AG09309 (cell line): ENCODE data around the gene KAZN.

Experiments
- DNase-seq: peaks from one replicate; pipeline ENCODE4 v3.0.0-alpha.2; 2010; ENCODE audit warnings: low read depth
- H3K4me3 ChIP-seq: 2 replicates; pipeline ENCODE4 v1.5.1; 2011; ENCODE audit warnings: mild to moderate bottlenecking, low read depth, low read length, moderate library complexity; ENCODE audit not compliant: control insufficient read depth
- CTCF ChIP-seq: IDR thresholded peaks from 2 replicates; pipeline ENCODE4 v1.5.1; 2011; ENCODE audit warnings: mild to moderate bottlenecking, low read depth, low read length, inconsistent platforms; ENCODE audit not compliant: insufficient read depth, control insufficient read depth; ENCODE audit errors: missing control alignments

KAZN gene

GRCh38 chr1:14794136-14794768 lies 195.8 kb downstream of the KAZN start:
- H3K4me3 ChIP-seq: no peak overlapping the region
- TF ChIP-seq CTCF: no peak
- peak; percentile 64 for DNase-seq

GRCh38 chr1:14794906-14795305 lies 196.4 kb downstream of the KAZN start:
- DNase-seq: no peak
- no peak overlapping the region for H3K4me3 ChIP-seq
- TF ChIP-seq CTCF: no peak

GRCh38 chr1:14795589-14795988 lies 197.1 kb downstream of the KAZN start:
- no peak for TF ChIP-seq CTCF
- H3K4me3 ChIP-seq: no peak overlapping the region
- no peak for DNase-seq

GRCh38 chr1:14800014-14800413 lies 201.5 kb downstream of the KAZN start:
- no peak overlapping the region for H3K4me3 ChIP-seq
- DNase-seq: no peak
- no peak for TF ChIP-seq CTCF

DNA sequence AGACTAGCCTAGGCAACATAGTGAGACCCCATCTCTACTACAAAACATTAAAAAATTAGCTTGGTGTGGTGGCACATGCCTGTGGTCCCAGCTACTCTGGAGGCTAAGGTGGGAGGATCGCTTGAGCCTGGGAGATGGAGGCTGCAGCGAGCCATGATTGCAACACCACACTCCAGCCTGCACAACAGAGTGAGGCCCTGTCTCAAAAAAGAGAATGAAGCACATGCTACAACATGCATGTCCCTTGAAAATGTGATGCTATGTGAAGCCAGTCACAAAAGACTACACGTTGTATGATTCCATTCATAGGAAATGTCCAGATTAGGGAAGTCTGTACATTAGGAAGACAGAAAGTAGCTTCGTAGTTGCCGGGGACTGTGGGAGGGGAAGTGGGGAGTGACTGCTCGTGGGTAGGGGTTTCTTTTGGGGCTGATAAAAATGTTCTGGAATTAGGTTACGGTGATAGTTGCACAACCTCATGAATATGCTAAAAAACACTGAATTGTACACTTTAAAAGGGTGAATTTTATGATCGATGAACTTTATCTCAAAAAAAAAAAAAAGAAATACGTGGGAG lies 202.1 kb downstream of the KAZN start:
- no peak for DNase-seq
- no peak overlapping the region for H3K4me3 ChIP-seq
- no peak for TF ChIP-seq CTCF

- no peak overlapping the region for H3K4me3 ChIP-seq
- no peak for TF ChIP-seq CTCF
- DNase-seq: no peak
Observed at GRCh38 chr1:14803002-14803789, 204.7 kb downstream of the KAZN start.
